GM21423 (cell line): ENCODE measurements around the gene CFAP53.
"Not testable (repeated sequence)": the region's sequence is repeated elsewhere in the genome, so short reads cannot be mapped to it uniquely, and the experiment has no call there.

Experiments used
- ATAC-seq: cut with Tn5 transposase; IDR thresholded peaks from one replicate; pipeline ENCODE4 v1.9.1; 2021; ENCODE audit warnings: mild to moderate bottlenecking, moderate library complexity; ENCODE audit not compliant: unreplicated experiment

CFAP53 gene

GRCh38 chr18:50266248-50266704, at the start of gene CFAP53:
CFAP53 (minus strand) TSS chr18:50266495; CDS start chr18:50266404, 91 bp downstream.
- peak; percentile 83 for ATAC-seq

GRCh38 chr18:50315100-50315871, 49.0 kb upstream of the CFAP53 start:
- peak; percentile 75 for ATAC-seq

- no peak for ATAC-seq
Observed at GRCh38 chr18:50313873-50314460, 47.7 kb upstream of the CFAP53 start.

- peak; percentile 18 for ATAC-seq
Observed at GRCh38 chr18:50313031-50313607, 46.8 kb upstream of the CFAP53 start.

- ATAC-seq = peak; percentile 69
Observed at GRCh38 chr18:50312296-50313030, 46.2 kb upstream of the CFAP53 start.

GRCh38 chr18:50311650-50312049, 45.4 kb upstream of the CFAP53 start:
- ATAC-seq = no peak

GRCh38 chr18:50310080-50310479, 43.8 kb upstream of the CFAP53 start:
- no peak for ATAC-seq

- ATAC-seq = not testable (repeated sequence)
Observed at GRCh38 chr18:50308851-50309250, 42.6 kb upstream of the CFAP53 start.

- ATAC-seq = peak; percentile 92
Observed at GRCh38 chr18:50307738-50308470, 41.6 kb upstream of the CFAP53 start.

- no peak for ATAC-seq
Observed at GRCh38 chr18:50307400-50307737, 41.1 kb upstream of the CFAP53 start.

- ATAC-seq = no peak
Observed at GRCh38 chr18:50306944-50307343, 40.6 kb upstream of the CFAP53 start.

- ATAC-seq = no peak
Observed at GRCh38 chr18:50301074-50301473, 34.8 kb upstream of the CFAP53 start.

- ATAC-seq = no peak
Observed at GRCh38 chr18:50299626-50300388, 33.5 kb upstream of the CFAP53 start.

- ATAC-seq = no peak
Observed at GRCh38 chr18:50298443-50299284, 32.4 kb upstream of the CFAP53 start.

GRCh38 chr18:50297621-50298442, 31.5 kb upstream of the CFAP53 start:
- peak; percentile 100 for ATAC-seq

- ATAC-seq = no peak
Observed at GRCh38 chr18:50293039-50293438, 26.7 kb upstream of the CFAP53 start.

GRCh38 chr18:50289108-50289443, 22.8 kb upstream of the CFAP53 start:
- no peak for ATAC-seq

GRCh38 chr18:50288348-50289107, 22.2 kb upstream of the CFAP53 start:
- ATAC-seq = not testable (repeated sequence)
